ENCODE measurements around the gene HSPB7.
"Not testable (repeated sequence)": the region's sequence is repeated elsewhere in the genome, so short reads cannot be mapped to it uniquely, and the experiment has no call there.

The HSPB7 gene

DNA sequence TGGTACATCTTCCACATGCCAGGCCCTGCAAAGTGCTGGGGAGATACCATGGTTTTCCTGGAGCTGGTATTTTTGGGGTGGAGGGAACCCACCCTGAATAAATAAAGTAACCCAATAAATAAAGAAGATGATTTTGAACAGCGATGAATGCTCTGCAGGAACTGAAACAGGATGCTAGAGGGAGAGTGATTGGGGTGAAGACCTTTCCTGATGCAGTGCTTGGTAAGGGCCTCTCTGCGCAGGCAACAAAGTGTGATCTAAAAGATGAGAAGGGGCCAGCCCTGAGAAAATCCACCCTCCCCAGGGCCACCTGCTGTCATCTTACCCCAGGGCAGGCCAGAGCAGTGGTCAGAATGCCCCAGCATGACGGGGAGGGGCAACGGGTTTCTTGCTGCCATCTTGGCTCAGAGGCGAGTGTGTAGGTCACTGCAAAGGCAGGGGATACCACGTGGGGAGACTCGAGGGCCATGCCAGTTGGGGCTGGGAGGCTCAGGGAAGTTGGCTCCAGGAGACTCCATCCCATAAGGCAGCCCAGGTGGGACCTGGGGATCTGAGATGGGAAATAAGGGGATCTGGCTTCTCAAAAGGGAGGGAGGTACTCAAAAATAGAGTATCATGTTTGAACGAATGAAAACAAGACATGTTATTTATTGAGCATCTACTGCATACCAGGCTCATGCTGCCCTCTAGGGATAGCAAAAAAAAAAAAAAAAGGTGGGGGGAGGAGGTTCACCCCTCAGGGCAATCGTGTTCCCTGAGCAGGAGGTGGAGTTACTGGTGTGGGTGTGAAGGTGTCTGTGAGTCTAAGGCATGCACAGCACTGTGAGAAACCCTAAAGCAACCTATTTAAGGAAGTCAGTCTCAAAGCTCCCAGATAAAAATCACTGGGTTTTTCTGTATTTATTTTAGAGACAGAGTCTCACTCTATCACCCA, 11.0 kb downstream of the HSPB7 start:
- POLR2A ChIA-PET (ENCODE audit: low non-redundant PET) = interaction anchor here (0.6 kb wide), 1 partner anchor 170 kb away, joined by 3 read pairs; no protein-coding TSS in a partner anchor
- 0 out of 2 replicates have a peak, but pooled peaks have one; percentile 16 for TF ChIP-seq CTCF (conservative IDR thresholded peaks at IDR 0.05; ENCODE audit: low read depth)
- CTCF ChIA-PET = interaction anchor here (0.8 to 1.7 kb wide), 4 partner anchors 10 to 66 kb away, joined by 3 to 7 read pairs (median 6); no protein-coding TSS in a partner anchor
- H3K27ac ChIP-seq = peak overlapping the region; percentile 67
- peak; percentile 80 for DNase-seq (ENCODE audit: low spot score)

DNA sequence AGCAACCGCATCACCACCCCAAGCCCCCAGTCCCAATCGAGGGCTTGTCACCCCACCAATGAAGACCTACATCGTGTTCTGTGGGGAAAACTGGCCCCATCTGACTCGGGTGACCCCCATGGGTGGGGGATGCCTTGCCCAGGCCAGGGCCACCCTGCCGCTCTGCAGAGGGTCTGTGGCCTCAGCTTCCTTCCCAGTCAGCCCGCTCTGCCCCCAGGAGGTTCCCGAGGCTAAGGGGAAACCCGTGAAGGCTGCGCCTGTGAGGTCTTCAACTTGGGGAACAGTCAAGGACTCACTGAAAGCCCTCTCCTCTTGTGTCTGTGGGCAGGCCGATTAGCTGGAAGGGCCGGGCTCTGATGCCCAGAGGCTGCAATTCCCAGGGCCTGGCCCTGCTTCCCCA, 11.8 kb downstream of the HSPB7 start:
- peak overlapping the region; percentile 67; the same call in 1 of the 2 replicates for H3K27ac ChIP-seq
- DNase-seq (ENCODE audit: low spot score) = no peak
- ChIA-PET CTCF (interaction anchor here (0.8 to 1.0 kb wide), 2 partner anchors 49 to 67 kb away, joined by 3 read pairs; no protein-coding TSS in a partner anchor), POLR2A (ENCODE audit: low non-redundant PET) (no interaction called here)
- TF ChIP-seq CTCF (conservative IDR thresholded peaks at IDR 0.05; ENCODE audit: low read depth) = no peak

- no peak for TF ChIP-seq CTCF (conservative IDR thresholded peaks at IDR 0.05; ENCODE audit: low read depth)
- no peak overlapping the region for H3K27ac ChIP-seq
- CTCF ChIA-PET = interaction anchor here (0.8 kb wide), 1 partner anchor 50 kb away, joined by 3 read pairs; no protein-coding TSS in a partner anchor
- DNase-seq (ENCODE audit: low spot score) = no peak
- POLR2A ChIA-PET (ENCODE audit: low non-redundant PET) = no interaction called here
Observed at GRCh38 chr1:16005597-16005996, 12.2 kb downstream of the HSPB7 start.

DNA sequence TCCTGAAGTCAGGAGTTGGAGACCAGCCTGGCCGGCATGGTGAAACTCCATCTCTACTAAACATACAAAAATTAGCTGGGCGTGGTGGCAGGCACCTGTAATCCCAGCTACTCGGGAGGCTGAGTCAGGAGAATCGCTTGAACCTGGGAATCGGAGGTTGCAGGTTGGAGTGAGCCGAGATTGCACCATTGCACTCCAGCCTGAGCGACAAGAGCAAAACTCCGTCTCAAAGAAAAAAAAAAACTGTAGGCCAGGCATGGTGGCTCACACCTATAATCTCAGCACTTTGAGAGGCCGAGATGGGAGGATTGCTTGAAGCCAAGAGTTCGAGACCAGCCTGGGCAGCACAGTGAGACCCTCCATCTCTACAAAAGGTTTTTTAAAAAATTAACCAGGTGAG, 16.6 kb downstream of the HSPB7 start:
- H3K27ac ChIP-seq; DNase-seq (ENCODE audit: low spot score); POLR2A ChIA-PET (ENCODE audit: low non-redundant PET); CTCF ChIA-PET: not testable (repeated sequence)

DNA sequence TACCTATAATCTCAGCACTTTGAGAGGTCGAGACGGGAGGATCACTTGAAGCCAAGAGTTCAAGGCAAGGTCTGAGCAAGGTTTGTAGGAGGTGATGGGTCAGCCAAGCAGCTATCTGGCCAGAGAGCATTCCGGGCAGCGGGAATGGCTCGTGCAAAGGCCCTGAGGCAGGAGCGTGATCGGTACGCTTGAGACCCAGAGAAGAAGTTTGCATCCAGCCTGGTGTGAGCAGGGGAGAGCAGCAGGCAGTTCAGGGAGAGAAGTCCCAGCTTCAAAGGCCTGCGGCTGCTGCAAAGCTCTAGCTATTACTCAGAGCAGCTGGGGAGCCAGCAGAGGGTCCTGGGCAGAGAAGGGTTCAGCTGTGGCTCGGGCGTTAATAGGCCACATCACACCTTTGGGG, 18.9 kb downstream of the HSPB7 start:
- CTCF ChIA-PET = no interaction called here
- H3K27ac ChIP-seq = no peak overlapping the region
- TF ChIP-seq CTCF (conservative IDR thresholded peaks at IDR 0.05; ENCODE audit: low read depth) = no peak
- POLR2A ChIA-PET (ENCODE audit: low non-redundant PET) = interaction anchor here (0.5 kb wide), 1 partner anchor 217 kb away, joined by 5 read pairs; no protein-coding TSS in a partner anchor
- no peak for DNase-seq (ENCODE audit: low spot score)

DNA sequence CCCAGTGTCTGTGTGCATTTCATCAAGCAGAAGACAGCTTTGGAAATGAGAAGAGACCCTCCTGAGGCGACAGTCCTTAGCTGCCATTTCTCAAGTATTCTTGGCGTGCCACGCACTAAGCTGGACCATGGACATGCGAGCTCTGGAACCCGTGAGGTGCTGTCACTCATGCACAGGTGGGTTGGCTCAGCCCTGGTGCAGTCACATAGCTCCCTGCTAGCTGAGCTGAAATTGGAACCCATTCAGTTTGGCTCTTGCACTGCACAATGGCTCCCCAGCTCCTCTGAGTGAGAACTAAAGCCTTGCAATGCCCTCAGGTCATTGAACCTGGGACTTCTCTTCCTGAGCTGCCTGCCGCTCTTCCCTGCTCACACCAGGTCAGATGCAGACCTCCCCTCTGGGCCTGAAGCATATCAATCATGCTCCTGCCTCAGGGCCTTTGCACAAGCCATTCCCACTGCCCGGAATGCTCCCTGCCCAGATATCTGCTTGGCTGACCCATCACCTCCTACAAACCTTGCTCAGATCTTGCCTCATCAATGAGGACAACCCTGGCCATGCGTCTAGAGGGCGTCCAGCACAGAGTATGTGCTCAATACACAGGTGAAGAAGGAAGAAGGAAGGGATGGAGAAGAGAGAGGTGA, 20.1 kb downstream of the HSPB7 start:
- no peak overlapping the region for H3K27ac ChIP-seq
- TF ChIP-seq CTCF (conservative IDR thresholded peaks at IDR 0.05; ENCODE audit: low read depth) = no peak
- ChIA-PET CTCF (no interaction called here), POLR2A (ENCODE audit: low non-redundant PET) (no interaction called here)
- no peak for DNase-seq (ENCODE audit: low spot score)

Measured in RWPE1 (cell line).